CD4-positive, alpha-beta T cell treated with Interleukin-1 beta for 1 hour (primary cell): ENCODE measurements around the gene RPL22.
"Not testable (repeated sequence)": the region's sequence is repeated elsewhere in the genome, so short reads cannot be mapped to it uniquely, and the experiment has no call there.

Experiments used
- DNase-seq, 2 donors: peaks; one replicate each; pipeline ENCODE4 v3.0.0-alpha.2; 2020 to 2022

Gene RPL22

DNA sequence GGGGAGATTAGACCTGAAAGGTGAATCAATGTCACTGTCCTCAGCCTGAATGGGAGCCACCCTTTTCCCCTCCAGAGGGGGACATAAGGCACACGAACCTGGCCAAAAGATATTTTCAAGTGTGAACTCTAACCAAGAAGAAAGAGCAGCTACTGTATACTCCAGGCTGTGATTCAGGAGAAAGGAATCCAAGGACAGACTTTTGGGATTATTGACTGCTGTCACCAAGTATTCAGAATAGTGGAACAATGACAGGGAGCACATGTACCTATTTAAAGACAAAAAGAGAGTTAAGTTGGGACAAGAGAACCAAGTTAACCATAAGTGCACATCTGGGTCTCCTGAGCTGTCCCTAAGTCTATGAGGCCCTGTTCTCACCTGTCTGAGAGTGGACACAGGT, 34.0 kb upstream of the RPL22 start:
- DNase-seq, result no peak

DNA sequence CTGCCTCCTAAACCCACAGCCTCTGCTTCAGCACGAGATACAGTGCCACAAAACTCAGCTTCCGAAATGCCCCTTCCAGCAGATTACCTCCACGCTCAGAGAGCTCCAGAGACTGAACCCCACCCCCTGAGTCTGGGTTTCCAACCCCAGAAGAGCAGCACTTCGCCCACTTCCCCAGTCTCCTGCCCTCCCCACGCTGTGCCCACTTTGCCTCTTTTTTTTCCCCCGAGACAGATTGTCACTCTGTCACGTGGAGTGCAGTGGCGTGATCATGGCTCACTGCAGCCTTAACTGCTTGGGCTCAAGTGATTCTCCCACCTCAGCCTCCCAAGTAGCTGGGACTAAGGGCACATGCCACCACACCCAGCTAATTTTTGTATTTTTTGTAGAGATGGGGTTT, 26.3 kb upstream of the RPL22 start:
- no peak for DNase-seq

DNA sequence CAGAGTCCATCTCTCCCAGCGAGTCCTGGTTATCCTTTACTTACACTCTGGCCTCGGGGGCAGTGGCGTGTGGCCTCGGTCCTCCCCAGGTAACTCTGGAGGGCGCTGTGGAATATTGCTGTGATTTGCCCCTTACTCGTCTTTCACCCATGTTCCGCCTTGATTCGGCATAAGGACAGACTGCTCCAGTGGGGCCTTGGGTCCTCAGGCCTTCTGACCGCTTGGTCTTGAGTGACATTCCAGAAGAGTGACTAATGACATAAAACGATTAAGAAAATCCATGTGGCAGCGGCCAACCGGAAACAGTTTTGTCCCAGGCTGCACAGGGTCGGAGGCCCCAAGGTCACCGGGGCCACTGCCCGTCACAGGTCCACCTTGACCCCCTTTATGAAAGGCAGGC, 25.3 kb upstream of the RPL22 start:
- no peak for DNase-seq

DNA sequence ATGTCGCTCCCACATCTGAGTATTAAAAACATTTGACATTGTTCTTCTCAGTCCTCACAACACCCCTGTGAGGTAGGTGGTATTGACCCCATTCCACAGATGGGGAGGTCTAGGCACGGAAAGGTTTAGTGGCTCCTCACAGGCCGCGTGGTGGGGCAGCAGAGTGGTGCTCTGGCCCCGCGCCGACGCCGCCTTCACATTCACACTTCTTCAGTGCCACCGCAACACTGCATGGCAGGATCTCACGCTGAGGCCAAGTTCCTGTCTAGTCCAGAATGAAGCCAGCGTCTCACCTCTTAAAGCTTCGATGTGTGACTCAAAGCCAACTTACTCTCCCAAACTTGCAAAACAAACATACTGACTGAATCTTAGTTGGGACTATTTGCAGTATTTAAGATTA, 24.2 kb upstream of the RPL22 start:
- no peak for DNase-seq

DNA sequence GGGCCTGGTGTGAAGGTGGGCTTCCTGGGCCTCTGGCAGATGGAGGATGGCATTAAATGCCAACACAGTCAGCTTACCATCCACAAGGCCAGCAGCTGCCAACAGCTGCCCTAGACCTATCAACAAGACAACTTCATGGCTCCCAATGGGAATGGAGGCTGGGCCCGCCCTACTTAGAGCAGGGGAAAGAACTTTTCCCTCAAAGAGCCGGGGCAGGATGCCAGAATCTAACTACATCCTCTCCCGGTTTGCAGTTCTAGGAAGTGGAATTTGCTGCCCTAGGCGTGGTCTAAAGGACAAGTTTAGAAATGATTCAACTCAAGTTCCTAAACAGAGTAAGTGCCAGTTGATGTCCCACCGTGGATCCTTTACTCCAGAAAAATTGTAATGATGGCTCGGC, 23.2 kb upstream of the RPL22 start:
- DNase-seq, result no peak

DNA sequence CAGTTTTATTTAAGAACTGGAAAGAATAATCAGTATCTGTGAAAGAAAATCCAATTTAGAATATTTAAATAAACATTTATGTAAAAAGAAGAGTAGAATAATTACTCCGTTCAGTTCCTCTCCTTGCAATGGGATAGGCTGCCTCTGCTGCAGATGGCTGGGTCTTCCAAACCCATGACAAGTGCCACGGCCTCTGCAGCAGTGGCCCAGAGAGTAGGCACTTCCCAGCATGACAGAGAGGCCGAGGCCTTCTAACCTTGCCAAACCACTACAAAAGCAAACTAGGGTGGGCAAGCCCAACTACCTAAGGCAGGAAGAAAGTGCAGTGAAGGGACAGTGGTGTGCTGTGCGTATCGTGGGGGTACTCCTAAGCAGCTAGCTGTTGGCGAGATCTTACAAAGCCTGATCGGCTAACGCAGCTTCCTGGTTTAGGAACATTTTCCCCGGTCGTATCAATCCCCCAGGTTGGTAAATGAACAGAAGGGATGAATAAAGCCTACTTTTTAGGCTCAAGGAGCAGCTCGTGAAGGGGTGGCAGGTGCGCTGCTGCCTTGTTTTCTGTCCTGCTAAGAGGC, 21.9 kb upstream of the RPL22 start:
- DNase-seq, result no peak

DNA sequence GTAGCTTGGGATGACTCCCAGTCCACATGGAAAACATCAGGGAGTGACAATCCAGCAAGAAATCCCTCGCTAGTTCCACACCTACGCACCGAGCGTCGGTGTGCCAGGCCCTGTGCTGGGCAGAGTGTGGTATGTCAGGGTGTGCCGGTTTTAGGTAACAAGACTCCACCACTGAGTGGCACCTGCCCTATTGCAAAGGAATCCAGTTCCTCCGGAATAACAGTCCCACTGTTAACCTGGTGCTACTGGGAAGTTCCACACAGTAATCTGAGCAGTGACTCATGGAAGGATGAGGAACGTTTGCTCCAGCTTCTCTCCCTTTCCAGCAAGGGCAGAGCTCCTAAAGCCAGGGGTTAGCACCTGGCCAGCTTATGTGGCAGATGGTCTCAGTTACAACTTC, 20.8 kb upstream of the RPL22 start:
- DNase-seq, result no peak

DNA sequence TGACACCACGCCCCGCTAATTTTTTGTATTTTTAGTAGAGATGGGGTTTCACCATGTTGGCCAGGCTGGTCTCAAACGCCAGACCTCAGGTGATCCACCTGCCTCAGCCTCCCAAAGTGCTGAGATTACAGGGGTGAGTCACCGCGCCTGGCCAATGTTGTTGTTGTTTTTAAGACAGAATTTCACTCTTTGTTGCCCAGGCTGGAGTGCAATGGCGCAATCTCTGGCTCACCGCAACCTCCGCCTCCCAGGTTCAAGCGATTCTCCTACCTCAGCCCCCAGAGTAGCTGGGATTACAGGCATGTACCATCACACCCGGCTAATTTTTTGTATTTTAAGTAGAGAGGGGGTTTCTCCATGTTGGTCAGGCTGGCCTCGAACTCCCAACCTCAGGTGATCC, 20.2 kb upstream of the RPL22 start:
- not testable (repeated sequence) for DNase-seq

DNA sequence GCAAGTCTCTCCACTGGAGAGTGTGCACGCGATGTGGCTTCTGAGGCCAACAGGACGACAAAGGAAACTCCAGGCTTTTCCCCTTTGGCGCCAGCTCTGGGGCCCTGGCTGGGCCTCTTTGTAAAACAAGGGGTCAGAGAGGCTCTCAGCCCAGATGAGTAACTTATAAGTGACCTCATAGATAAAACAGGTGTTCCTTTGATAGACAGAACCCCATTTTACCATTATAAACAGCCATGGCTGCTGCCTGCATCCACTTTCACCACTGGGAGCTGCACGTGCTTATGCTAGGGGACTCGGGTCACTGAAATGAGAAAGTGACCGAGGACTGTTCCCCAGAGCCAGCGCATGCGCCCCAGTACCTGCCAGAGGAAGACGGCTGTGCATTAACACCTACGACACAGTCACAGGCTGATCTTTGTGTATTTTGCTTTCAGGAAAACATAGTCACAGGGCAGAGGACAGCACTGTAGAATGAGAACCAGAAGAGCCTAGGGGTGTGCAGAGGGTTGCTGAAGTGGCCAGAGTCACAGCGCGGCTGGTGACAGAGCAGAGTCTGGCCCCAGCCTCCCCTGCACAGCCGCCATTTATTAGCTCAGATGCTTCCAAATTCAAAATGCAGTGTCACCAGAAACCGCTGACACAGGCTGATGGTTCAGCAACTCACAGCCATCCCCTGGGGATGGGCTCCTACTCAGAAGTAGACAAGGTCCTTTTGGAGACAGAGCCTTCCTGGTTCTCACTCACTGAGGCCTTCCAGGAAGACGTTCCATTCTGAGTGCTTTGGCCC, 19.2 kb upstream of the RPL22 start:
- no peak for DNase-seq

DNA sequence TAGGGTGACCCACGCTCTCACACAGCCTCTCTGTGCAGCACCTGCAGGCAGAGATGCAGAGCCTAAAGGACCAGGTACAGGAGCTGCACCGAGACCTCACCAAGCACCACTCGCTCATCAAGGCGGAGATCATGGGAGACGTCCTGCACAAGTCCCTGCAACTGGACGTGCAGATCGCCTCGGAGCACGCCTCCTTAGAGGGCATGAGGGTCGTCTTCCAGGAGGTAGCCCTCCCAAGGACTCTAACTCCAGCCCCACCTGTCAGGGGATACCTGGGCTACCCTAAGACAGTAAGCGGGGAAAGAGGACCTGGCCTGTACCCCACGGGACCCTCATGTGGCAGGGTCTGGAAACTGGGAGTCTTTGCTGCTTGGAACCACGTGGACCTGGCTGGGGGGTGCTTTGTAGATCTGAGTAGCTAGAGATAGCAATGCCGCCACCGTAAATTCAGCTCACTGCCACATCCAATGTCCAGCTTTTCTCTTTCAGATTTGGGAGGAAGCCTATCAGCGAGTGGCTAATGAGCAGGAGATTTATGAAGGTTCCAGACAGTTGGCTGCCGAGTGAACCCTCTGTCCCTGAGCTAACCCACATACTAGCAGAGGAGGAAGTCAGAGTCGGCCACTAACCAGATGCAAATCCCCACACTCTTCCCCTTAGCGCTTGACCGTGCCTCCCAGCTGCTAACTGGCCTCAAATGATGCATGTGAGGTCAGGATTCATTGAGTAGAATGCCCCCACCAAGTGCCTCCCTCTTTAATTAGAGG, 13.0 kb upstream of the RPL22 start:
- DNase-seq, result no peak

DNA sequence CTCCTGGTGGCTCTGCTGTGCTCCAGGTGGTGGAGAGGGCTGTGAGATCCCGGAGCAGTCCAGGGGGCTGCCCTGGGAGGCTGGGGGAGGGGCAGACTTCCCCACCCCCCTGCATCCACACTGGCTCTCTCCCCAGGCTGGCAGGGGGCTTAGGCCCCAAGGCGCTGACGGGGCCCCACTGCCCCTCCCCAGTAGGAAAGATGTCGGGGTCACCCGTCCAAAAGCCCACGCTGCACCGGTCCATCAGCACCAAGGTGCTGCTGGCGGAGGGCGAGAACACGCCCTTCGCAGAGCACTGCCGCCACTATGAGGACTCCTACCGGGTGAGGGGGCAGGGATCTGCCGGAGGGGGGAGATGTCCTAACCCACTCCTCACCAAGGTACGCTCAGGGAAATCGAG, 12.3 kb upstream of the RPL22 start:
- DNase-seq, result no peak

DNA sequence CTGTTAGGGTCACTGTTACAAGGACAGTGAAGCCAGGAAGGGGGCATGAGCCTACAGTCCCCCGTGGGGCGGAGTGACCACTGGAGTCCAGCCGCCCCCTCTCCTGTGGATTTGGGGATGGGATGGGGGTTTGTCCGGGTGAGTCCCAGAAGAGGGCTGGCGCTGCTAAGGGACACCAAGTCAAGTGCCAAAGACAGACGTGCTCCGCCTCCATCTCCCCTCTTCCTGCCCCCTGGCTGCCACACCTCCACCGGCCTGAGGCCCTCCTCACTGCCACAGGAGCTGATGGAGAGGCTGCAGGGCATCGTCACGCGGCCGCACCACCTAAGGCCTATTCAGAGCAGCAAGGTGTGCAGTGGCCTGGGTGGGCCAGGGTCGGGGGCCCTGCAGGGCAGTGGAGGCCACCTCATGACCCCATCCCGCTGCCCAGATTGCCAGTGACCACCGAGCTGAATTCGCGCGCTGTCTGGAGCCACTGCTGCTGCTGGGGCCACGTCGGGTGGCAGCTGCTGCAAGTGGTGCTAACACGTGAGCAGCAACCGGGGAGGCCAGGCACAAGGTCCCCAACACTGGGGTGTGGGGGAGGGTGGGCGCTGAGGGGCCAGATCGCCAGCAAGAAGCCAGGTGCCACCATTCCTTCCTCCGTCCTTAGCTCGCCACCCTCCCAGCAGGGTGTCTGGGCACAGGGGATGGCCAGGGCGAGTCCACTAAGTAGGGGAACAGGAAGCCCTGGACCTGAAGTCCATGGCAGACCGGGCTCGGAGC, 11.4 kb upstream of the RPL22 start:
- no peak for DNase-seq

DNA sequence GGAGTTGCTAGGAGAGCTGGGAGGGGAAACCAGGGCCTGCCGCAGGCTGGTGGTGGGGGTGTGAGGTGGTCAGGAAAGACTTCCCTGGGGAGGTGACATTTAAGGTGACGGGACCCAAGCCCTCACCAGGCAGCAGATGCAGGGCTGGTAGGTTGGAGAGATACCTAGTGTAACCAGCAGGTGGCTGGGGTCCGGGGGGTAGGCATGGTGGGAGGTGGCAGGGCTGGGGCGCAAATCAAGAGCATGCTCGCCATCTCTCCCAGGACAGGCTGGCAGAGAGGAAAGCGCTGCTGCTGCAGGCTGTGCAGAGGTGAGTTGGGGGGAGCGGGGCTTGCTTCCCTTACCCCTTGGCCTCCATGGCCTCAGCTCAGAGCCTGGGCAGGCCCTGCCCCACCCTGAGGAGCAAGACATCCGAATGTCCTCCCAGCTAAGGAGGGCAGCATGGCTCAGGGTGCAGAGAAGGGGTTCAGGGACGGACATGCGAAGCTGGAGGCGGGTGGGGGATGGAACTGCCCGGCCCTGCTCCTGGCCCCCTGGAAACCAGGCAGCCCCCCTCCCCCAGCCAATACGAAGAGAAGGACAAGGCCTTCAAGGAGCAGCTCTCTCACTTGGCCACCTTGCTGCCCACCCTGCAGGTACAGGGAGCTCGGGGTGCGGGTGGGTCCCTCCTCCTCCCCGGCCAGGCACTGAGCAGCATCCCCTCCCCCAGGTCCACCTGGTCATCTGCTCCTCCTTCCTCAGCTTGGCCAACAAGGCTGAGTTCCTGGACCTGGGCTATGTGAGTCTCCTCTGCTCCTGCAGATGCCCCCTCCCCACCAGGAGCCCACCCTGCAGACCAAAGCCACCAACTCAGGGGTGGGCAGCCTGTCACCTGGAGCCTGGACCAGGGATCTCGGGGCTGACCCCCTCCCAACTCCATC, 10.5 kb upstream of the RPL22 start:
- no peak for DNase-seq

DNA sequence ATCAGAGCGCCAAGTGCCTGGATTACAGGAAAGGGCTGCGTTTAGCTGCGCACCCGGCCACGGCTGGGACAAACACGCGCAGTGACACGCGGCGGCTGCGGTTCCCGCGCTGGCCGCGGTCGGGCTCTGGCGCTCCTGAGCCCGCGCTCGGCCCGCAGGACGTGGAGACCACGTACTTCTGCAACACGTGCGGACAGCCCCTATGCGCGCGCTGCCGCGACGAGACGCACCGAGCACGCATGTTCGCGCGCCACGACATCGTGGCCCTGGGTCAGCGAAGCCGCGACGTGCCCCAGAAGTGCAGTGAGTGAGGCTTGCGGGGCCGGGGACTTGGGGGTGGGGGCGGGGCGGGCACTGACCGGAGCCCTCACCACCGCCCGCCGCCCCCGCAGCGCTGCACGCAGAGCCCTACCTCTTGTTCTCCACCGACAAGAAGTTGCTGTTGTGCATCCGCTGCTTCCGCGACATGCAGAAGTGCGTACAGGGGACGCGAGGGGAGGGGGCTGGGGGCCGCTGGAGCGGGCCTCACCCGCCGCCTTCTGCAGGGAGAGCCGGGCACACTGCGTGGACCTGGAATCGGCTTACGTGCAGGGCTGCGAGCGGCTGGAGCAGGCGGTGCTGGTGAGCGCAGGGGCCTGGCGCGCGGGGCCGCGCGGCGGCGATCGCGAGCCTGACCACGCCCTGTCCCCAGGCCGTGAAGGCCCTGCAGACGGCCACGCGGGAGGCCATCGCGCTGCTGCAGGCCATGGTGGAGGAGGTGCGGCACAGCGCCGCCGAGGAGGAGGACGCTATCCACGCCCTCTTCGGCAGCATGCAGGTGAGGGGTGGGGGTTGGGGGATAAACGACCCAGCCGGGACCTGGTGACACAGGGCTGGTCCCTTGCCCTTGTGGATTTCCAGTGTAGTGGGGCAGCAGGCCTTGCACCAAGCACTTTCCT, 9.6 kb upstream of the RPL22 start:
- peak; percentile 23 to 25 for DNase-seq

DNA sequence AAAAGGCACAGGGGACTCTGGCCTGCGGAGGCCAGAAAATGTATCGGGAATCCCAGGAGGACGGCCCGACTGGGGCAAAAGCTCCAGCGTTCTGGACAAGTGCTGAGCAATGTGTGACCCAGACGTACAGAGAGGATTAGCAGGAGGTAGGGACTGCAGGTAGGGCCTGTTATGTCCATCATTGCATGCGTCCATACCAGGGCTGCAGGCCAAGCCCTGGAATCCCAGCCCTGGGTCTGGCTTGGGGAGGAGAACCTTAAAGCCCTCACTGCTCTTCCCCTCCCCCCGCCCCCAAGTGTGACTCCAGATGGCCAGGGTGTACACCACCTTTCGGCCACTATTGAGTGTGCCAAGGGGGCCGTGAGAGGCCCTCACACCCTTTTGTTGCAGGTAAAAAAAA, 8.5 kb upstream of the RPL22 start:
- DNase-seq, result no peak

DNA sequence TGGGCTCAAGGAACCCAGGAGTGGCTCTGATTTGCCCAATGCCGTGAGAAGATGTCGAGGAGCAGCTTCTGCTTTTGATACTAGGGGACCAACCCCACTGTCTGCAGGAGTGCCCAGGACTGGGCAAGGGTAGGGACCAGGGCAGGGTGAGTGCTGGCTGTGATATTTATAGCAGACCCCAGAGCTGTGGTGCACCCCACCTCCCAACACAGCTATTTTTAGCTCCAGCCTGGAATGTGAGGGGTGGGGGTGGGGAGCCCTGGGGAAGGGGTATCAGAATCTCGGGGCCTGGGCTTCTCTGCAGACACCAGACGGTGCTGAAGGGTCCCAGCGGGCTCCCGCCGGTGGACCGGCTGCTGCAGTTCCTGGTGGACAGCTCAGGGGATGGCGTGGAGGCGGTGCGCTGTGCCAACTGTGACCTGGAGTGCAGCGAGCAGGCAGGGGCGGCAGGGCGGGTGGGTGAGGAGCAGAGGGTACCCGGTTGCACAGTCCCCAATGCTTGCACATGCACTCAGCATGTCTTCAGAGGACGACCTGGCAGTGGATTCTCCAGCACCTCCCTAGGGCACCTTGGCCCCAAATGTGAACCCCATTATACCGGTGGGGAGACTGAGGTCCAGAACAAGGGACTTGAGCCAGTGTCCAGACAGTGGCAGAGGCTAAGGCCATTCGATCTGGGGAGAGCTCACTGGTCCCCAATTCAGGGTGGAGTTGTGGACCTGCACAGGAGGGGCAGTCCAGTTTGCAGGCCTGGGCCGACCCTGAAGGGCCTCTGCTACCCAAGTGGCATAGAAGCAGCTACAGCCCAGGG, 7.9 kb upstream of the RPL22 start:
- DNase-seq, result no peak

DNA sequence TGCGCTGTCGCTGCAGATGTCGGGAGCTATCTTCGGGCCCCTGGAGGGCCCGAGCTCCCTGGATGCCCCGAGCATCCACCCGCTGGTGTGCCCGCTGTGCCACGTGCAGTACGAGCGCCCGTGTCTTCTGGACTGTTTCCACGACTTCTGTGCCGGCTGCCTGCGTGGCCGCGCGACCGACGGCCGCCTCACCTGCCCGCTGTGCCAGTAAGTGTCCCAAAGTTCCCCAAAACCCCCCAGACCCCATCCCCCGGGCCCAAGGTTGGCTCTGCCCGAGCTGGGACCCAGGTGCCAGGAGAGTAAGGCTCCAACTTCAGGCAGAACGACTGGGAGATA, 7.1 kb upstream of the RPL22 start:
- DNase-seq, result no peak

DNA sequence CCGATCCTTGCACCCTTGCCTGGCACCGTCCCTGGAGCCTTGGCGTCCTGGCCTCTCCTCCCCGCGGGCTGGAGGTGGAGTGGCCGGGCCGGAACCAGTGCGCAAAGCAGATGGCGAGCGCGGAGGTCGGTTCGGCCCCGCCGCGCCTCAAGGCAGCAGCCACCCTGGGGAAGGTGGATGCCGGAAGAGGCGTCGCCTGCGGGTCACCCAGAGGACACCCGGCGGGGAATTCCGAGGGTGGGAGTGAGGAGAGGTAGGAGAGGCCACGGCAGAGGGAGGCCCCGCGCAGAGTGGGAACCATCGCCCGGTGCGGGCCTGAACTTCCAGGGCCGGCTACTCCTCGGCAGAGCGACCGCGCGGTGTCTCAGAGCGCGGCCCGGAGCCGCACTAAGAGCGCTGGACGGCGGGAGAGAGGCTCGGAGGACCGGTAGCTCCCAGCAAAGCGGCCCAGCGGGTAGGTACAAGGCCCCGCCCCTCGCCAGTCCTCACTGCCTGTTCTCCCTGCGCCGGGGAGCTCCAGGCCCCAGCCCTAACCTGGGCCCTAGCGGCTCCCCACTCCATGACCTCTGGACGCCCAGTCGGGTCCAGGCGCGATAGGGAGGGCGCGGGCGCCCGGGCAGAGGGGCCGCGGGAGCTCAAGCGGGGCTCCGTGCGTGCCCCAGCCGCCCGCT, 6.6 kb upstream of the RPL22 start, which contains the start of gene RNF207:
TSS of gene RNF207 (plus strand) at position 271 of the 671 bp plus-strand sequence. CDS start 417 bp downstream, outside the sequence.
- DNase-seq, result peak; percentile 51 to 67

DNA sequence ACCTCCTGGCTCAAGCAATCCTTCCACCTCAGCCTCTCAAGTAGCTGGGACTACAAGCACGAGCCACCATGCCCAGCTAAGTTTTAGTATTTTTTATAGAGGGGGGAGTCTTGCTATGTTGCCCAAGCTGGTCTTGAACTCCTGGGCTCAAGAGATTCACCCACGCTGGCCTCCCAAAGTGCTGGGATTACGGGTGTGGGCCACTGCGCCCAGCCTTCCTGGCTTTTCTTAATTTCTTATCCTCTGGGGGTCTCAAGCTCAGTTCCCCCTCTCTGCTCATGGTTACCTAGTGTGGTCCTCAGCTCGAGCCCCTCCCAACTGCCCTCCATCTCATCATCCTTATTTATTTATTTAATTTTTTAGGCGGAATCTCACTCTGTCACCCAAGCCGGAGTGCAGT, 2.9 kb upstream of the RPL22 start:
- no peak for DNase-seq
